OCI-LY3 (cell line): ENCODE measurements around the gene SFXN5.

Experiments used
- EZH2phosphoT487 ChIP-seq: fragments of 200-600 bp; shearing (Covaris generic); IDR thresholded peaks from 2 replicates; pipeline ENCODE4 v1.6.1; 2018; ENCODE audit warnings: antibody characterized with exemption, mixed run types, low read depth
- TF ChIP-seq, protein P1 (sequence below): fragments of 200-600, 300-600 bp; sonication (generic); IDR thresholded peaks from 2 replicates; pipeline ENCODE4 v1.5.1; 2014; ENCODE audit warnings: antibody characterized with exemption, low read length, low read depth

DNA sequence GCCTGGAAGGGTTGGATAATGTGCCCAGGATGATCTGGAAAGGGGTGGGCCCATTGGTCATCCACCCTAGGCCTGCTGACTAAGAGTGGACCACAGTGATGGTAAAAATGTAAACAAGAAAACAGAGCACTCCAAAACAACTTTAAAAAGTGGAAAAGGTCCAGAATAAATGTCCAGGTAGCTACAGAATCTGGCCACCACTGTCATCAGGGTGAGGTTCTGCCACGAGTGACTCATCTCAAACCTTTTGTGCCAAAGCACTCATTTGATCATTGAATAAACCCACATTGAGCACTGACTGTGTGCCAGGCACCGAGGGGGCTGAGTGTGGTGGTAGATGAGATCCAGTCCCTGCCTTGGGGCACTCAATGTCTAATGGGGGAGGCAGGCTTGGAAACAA lies 89.3 kb downstream of the SFXN5 start:
- TF ChIP-seq, protein P1, sequence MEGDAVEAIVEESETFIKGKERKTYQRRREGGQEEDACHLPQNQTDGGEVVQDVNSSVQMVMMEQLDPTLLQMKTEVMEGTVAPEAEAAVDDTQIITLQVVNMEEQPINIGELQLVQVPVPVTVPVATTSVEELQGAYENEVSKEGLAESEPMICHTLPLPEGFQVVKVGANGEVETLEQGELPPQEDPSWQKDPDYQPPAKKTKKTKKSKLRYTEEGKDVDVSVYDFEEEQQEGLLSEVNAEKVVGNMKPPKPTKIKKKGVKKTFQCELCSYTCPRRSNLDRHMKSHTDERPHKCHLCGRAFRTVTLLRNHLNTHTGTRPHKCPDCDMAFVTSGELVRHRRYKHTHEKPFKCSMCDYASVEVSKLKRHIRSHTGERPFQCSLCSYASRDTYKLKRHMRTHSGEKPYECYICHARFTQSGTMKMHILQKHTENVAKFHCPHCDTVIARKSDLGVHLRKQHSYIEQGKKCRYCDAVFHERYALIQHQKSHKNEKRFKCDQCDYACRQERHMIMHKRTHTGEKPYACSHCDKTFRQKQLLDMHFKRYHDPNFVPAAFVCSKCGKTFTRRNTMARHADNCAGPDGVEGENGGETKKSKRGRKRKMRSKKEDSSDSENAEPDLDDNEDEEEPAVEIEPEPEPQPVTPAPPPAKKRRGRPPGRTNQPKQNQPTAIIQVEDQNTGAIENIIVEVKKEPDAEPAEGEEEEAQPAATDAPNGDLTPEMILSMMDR = no peak
- no peak for TF ChIP-seq EZH2phosphoT487
